ENCODE measurements around the gene ZNF276.
"Not testable (repeated sequence)": the region's sequence is repeated elsewhere in the genome, so short reads cannot be mapped to it uniquely, and the experiment has no call there.

The ZNF276 gene

DNA sequence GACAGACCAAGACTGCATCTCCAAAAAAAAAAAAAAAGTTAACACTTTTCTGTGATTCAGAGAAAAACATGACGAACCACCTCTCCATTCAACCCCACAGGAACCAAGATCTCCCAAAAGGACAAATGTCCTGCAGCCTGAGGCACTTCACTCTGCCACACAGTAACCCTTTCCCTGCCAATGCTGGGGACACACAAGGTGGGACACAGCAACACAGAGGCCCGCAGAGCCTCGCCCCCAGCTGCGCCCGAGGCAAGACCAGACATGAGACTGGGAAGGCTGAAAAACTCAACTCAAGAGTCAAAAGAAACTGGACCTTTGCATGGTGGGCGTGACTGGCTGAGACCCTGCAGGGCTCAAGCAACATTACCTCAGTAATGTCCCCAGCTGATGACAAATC lies 61.2 kb downstream of the ZNF276 start:
- no peak for DNase-seq (ENCODE audit: low spot score)

DNA sequence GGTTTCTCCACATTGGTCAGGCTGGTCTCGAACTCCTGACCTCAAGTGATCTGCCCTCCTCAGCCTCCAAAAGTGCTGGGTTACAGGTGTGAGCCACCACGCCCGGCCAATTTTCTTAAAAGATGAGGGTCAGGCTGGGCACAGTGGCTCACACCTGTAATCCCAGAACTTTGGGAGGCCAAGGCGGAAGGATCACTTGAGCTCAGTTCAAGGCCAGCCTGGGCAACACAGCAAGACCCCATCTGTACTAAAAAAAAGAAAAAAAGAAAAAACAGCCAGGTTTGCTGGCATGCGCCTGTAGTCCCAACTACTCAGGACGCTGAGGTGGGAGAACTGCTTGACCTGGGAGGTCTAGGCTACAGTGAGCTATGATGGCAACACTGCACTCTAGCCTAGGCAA lies 62.6 kb downstream of the ZNF276 start:
- not testable (repeated sequence) for DNase-seq (ENCODE audit: low spot score)

DNA sequence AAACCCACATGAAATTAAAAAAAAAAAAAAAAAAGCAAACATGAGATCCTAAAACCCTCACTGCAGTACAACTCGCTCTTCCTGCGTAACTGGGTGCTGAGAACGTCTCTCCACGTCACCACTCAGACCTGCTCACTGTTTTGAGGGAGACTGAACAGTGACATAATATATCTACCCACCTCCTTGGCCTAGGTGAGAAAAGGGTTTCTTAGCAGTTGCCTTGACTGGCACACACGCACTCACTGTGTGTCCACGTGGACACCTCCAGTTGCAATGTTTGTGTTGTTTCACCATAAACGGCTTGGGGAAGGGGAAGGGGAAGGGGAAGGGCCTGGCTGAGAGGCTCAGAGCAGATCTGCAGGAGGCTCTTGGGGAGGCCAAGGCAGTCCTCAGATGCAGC lies 63.1 kb downstream of the ZNF276 start:
- DNase-seq (ENCODE audit: low spot score), result no peak

DNA sequence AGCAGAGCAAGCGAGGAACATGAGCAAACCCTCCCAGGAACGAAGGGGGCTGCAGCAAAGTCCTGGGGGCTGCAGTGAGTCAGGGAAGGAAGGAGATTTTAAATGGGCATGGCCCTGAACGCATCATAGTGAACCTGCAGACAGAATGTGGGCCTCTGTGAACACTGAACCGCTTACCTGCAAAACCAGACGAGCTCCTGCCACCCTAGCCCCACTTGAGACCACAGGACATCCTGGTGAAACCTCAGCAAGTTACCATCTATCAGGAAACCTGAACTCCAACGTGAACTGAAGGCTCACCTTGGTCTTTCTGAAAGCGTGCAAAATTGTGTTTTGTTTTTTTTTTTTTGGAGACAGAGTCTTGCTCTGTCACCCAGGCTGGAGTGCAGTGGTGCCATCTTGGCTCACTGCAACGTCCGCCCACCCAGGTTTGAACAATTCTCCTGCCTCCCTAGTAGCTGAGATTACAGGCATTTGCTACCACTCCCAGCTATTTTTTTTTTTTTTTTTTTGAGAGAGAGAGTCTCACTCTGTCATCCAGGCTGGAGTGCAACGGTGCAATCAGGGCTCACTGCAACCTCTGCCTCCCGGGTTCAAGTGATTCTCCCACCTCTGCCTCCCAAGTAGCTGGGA lies 64.3 kb downstream of the ZNF276 start:
- no peak for DNase-seq (ENCODE audit: low spot score)

DNA sequence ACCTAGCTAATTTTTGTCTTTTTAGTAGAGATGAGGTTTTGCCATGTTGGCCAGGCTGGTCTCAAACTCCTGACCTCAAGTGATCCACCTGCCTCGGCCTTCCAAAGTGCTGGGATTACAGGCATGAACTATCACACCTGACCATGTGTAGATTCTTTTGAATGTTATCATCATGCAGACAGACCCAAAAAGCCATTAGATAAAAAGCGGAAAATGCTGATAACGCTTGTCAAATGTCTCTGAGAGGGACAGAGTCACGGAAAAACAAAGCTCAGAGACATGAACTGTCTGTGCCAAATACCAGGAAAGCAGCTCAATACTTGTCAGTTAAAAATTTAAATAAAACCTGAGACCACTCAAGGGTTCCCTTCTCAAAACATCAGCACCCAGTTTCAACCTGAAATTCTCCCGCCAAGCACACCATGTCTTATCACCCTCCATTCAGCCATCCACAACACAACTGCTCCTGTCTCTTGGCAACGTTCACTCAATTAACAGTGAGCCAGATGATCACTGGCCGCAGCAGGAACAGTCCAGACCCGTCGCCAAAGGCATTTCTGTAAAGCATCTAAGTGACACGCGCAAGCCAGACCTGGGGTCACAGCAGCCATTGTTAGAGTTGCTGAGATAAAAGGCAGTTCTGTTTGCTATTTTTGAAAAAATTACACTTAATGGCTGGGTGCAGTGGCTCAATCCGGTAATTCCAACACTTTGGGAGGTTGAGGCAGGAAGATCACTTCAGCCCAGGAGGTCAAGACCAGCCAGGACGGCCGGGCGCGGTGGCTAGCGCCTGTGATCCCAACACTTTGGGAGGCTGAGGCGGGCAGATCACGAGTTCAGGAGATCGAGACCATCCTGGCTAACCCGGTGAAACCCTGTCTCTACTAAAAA lies 65.4 kb downstream of the ZNF276 start:
- peak; percentile 87 for DNase-seq (ENCODE audit: low spot score)

DNA sequence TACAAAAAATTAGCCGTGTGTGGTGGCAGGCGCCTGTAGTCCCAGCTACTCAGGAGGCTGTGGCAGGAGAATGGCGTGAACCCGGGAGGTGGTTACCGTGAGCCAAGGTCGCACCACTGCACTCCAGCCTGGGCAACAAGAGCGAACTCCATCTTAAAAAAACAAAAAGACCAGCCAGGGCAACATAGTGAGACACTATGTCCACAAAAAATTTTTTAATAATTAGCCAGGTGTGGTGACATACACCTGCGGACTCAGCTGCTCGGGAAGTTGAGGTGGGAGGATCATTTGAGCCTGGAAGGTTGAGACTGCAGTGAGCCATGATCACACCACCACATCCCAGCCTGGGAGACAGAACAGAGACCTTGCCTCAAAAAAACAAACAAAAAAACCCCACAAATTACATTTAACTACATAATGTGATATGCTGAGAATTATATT lies 66.0 kb downstream of the ZNF276 start:
- DNase-seq (ENCODE audit: low spot score), result no peak
